OCI-LY7 (cell line): ENCODE measurements around the gene WASF3. TPM values are rescaled to one million over a fixed set of nuclear protein-coding genes. Genes with fewer than 3 reads are reported as not detected.

ENCODE experiments used
- BruUV-seq: library from RNA; stranded (reverse); fragments of 400-500 nt; replicated peaks from 2 replicates; lab custom pipeline; 2021; lab: Mats Ljungman, UMichigan
- CTCF ChIA-PET: fragments of 300-600 bp; sonication (Branson Sonifier 250); formaldehyde crosslinking; loops from one replicate; lab custom pipeline; 2022; ENCODE audit warnings: antibody characterized with exemption; ENCODE audit not compliant: unreplicated experiment; lab: Charles Lee
- POLR2A ChIA-PET: fragments of 300-600 bp; sonication (Branson Sonifier 250); formaldehyde crosslinking; loops from one replicate; lab custom pipeline; 2022; ENCODE audit warnings: antibody characterized with exemption; lab: Charles Lee
- DNase-seq: peaks from one replicate; pipeline ENCODE4 v3.0.0-alpha.2; 2015; ENCODE audit warnings: low spot score
- H2AFZ ChIP-seq: fragments of 200-600 bp; sonication (generic), shearing (Covaris generic); 2 replicates; pipeline ENCODE4 v1.6.1; 2014; ENCODE audit warnings: mild to moderate bottlenecking, antibody characterized with exemption, low read length, moderate library complexity
- H3K27ac ChIP-seq: fragments of 200-600 bp; sonication (generic); 2 replicates; pipeline ENCODE4 v1.5.1; 2014; ENCODE audit warnings: mixed run types, low read depth, mild to moderate bottlenecking, moderate library complexity, low read length, inconsistent platforms; ENCODE audit not compliant: poor library complexity, severe bottlenecking
- H3K36me3 ChIP-seq: fragments of 200-600 bp; sonication (generic); 2 replicates; pipeline ENCODE4 v1.6.1; 2014; ENCODE audit warnings: mild to moderate bottlenecking, antibody characterized with exemption, low read length, moderate library complexity, mixed read lengths; ENCODE audit not compliant: insufficient read depth
- H3K4me1 ChIP-seq: fragments of 200-600 bp; sonication (generic); 2 replicates; pipeline ENCODE4 v1.5.1; 2014; ENCODE audit warnings: mild to moderate bottlenecking, low read length; ENCODE audit not compliant: insufficient read depth, poor library complexity, severe bottlenecking
- H3K4me2 ChIP-seq: fragments of 200-600 bp; sonication (generic); 2 replicates; pipeline ENCODE4 v1.6.1; 2014; ENCODE audit warnings: mild to moderate bottlenecking, low read length
- H3K4me3 ChIP-seq: fragments of 200-600 bp; sonication (generic); 2 replicates; pipeline ENCODE4 v1.5.1; 2014; ENCODE audit warnings: mild to moderate bottlenecking, low read depth, low read length; ENCODE audit not compliant: poor library complexity, severe bottlenecking
- H3K79me2 ChIP-seq: fragments of 200-600 bp; sonication (generic); 2 replicates; pipeline ENCODE4 v1.6.1; 2016; ENCODE audit warnings: low read depth, mild to moderate bottlenecking, low read length, moderate library complexity, mixed read lengths; ENCODE audit not compliant: insufficient read depth
- H3K9me2 ChIP-seq: fragments of 200-600 bp; sonication (generic); 2 replicates; pipeline ENCODE4 v1.6.1; 2016; ENCODE audit warnings: mild to moderate bottlenecking, low read length, mixed read lengths; ENCODE audit not compliant: insufficient read depth
- H3K9me3 ChIP-seq: fragments of 200-600 bp; sonication (generic); 2 replicates; pipeline ENCODE4 v1.6.1; 2014; ENCODE audit warnings: mild to moderate bottlenecking, mixed run types, low read length, mixed read lengths
- H4K20me1 ChIP-seq: fragments of 200-600 bp; sonication (generic); 2 replicates; pipeline ENCODE4 v1.6.1; 2014; ENCODE audit warnings: mild to moderate bottlenecking, antibody characterized with exemption, low read length, moderate library complexity, mixed read lengths; ENCODE audit not compliant: insufficient read depth
- CTCF ChIP-seq: fragments of 200-600 bp; sonication (generic); conservative IDR thresholded peaks from 2 replicates; pipeline ENCODE4 v1.5.1; 2014; ENCODE audit warnings: mild to moderate bottlenecking, antibody characterized with exemption, low read length, moderate library complexity, mixed read lengths
- EZH2phosphoT487 ChIP-seq: fragments of 200-600 bp; sonication (generic); IDR thresholded peaks from 2 replicates; pipeline ENCODE4 v1.6.1; 2018; ENCODE audit warnings: low read depth, borderline replicate concordance, mild to moderate bottlenecking, mixed run types, antibody characterized with exemption, low read length, moderate library complexity, mixed read lengths
- intact Hi-C: fragments of 100-400 bp; cut with micrococcal nuclease; formaldehyde crosslinking; loops from one replicate; pipeline ENCODE4 v1.10.0; 2022; ENCODE audit not compliant: unreplicated experiment
- total RNA-seq, 2 experiments: library from RNA; depleted of rRNA in 1 of 2; stranded (reverse); fragments of >200 nt in 1 of 2; shearing (Covaris generic) in 1 of 2; gene quantifications; 2 replicates each; pipeline ENCODE4 v1.2.3, GENCODE V29; 2014 to 2022

WASF3 gene
- total RNA-seq, 2 experiments from 2014 or later: 0.17 to 0.19 TPM

GRCh38 chr13:26677156-26677555 is 119.7 kb downstream of the WASF3 start:
- no peak for TF ChIP-seq EZH2phosphoT487
- no peak for TF ChIP-seq CTCF
- no TSS peak for BruUV-seq
- H2AFZ ChIP-seq: no peak overlapping the region
- ChIA-PET POLR2A (no interaction called here), CTCF (no interaction called here)
- no peaks in the 10 kb centered on the region for H3K36me3 ChIP-seq
- H3K4me2 ChIP-seq: no peak overlapping the region
- no peaks in the 10 kb centered on the region for H4K20me1 ChIP-seq
- no peaks in the 10 kb centered on the region for H3K79me2 ChIP-seq
- no peak overlapping the region for H3K4me3 ChIP-seq
- intact Hi-C loops: no loop called here
- H3K4me1 ChIP-seq: no peaks in the 10 kb centered on the region
- no peak for DNase-seq
- H3K27ac ChIP-seq: no peak overlapping the region
- no peaks in the 10 kb centered on the region for H3K9me3 ChIP-seq
- H3K9me2 ChIP-seq: no peaks in the 10 kb centered on the region

- no peaks in the 10 kb centered on the region for H4K20me1 ChIP-seq
- H3K4me2 ChIP-seq: no peak overlapping the region
- TF ChIP-seq CTCF: no peak
- TF ChIP-seq EZH2phosphoT487: no peak
- no peaks in the 10 kb centered on the region for H3K79me2 ChIP-seq
- no peaks in the 10 kb centered on the region for H3K9me2 ChIP-seq
- no peak overlapping the region for H2AFZ ChIP-seq
- BruUV-seq: no TSS peak
- POLR2A ChIA-PET: no interaction called here
- CTCF ChIA-PET: no interaction called here
- no peak overlapping the region for H3K4me3 ChIP-seq
- no peaks in the 10 kb centered on the region for H3K9me3 ChIP-seq
- intact Hi-C loops: no loop called here
- no peak overlapping the region for H3K27ac ChIP-seq
- H3K36me3 ChIP-seq: no peaks in the 10 kb centered on the region
- H3K4me1 ChIP-seq: no peaks in the 10 kb centered on the region
- no peak for DNase-seq
These were observed 120.8 kb downstream of the WASF3 start for GRCh38 chr13:26678330-26678729.

- TF ChIP-seq CTCF: no peak
- no peak for TF ChIP-seq EZH2phosphoT487
- H3K9me2 ChIP-seq: no peaks in the 10 kb centered on the region
- H3K4me2 ChIP-seq: no peak overlapping the region
- H3K36me3 ChIP-seq: no peaks in the 10 kb centered on the region
- no peak for DNase-seq
- intact Hi-C loops: no loop called here
- H3K9me3 ChIP-seq: no peaks in the 10 kb centered on the region
- no peak overlapping the region for H3K4me3 ChIP-seq
- H3K79me2 ChIP-seq: no peaks in the 10 kb centered on the region
- ChIA-PET POLR2A (no interaction called here), CTCF (no interaction called here)
- H3K27ac ChIP-seq: no peak overlapping the region
- no TSS peak for BruUV-seq
- no peaks in the 10 kb centered on the region for H4K20me1 ChIP-seq
- H2AFZ ChIP-seq: no peak overlapping the region
- H3K4me1 ChIP-seq: no peaks in the 10 kb centered on the region
These were observed 121.3 kb downstream of the WASF3 start for GRCh38 chr13:26678796-26679195.
